Stimulated activated CD8-positive, alpha-beta memory T cell treated with anti-CD3 and anti-CD28 coated beads, Interleukin-2, amount 100 ng/mL, for 48 hours (primary cell): ENCODE measurements around the gene TVP23A.
"Not testable (repeated sequence)": the region's sequence is repeated elsewhere in the genome, so short reads cannot be mapped to it uniquely, and the experiment has no call there.

Source experiments
- DNase-seq, 2 donors: peaks; one replicate each; pipeline ENCODE4 v3.0.0-alpha.2; 2020; ENCODE audit warnings: low read depth in 2 of 2

Gene TVP23A

DNA sequence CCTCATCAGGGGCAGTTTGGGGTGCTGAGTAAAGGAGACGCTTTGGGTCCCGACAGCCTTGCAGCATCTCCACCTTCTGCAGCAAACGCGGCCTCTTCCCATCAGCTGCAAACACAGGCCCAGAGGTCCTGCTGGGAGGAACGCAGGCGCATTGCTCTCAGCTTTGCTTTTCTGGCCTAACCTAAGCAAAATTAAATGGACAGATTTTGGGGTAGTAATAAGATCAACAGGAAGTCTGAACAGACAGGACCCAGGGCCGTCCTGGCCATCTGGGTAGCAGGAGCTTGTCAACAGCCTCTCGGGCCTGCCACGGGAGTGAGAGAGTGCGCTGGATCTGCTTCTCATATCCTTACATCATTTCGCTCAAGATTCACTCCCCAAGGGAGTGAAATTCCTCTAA lies 67.8 kb downstream of the TVP23A start:
- DNase-seq = no peak

DNA sequence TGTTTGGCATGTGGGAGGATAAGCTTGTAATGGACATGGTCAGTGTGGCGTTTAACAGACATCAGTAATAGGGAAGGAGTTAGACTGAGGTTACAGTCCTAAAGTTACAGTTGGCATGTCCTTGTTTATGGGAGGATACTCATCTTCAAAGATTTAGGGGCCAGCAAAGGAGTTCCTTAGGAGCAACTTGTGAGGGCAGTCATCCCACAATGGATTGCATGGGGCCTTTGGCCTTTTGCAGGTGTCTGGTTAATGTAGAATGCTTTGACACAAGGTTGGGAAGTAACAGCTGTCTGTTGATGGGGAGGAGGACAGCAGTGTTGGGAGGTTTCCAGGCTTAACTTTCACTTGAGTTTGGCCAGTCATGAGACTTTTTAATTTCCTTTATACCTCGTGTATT lies 72.8 kb downstream of the TVP23A start:
- DNase-seq = no peak

DNA sequence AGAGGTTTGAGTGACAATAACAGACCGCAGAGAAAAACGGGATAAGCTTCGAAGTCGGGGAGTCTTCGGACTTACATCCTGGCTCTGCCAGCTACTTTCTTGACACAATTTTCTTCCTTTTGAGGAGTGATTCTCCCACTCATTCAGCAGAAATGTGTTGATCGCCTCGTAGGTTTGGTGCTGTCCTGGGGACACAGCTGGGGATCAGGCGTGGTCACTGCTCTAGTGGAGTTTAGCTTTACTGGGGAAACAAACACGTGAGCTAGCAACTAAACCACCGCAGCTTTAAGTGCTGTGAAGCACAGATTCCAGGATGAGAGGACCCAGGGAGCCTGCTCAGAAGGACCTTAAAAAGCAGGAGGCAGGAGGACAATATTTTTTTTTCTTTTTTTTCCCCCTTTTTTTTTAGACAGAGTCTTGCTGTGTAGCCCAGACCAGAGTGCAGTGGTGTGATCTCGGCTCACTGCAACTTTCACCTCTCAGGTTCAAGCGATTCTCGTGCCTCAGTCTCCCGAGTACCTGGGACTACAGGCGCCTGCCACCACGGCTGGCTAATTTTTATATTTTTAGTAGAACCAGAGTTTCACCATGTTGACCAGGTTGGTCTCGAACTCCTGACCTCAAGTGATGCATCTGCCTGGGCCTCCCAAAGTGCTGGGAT lies 74.1 kb downstream of the TVP23A start:
- DNase-seq = no peak

DNA sequence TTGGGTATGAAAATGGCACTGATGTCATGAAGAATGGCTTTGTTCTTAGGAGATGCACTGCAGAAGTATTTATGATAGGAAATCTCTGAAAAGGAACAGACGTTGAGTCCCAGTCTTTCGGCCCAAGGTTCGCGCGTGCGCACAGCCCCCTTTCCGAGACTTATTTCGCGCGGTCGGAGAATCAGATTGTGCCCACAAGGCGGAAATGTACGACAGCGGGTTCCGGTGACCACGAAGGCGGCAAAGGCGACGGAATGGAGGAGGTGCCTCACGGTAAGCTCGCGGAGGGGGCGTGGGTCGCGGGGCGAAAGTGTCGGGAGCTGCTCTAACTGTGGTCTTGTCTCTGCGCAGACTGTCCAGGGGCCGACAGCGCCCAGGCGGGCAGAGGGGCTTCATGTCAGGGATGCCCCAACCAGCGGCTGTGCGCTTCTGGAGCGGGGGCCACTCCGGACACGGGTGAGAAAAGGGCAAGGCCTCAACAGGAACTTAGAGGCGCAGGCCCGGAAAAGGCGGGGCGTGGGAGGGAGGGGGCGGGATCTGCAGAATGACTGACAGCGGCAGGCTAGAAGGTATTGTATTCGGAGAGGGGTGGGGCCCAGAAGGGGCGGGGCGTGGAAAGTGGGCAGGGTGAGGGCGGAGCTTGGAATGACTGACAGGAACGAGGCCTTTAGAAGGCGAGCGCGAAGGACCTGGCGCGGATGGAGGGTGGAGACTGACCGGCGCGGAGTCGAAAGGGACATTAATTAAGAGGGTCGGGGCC lies 74.8 kb downstream of the TVP23A start, which contains the start of gene NUBP1:
Gene NUBP1, plus strand, starts transcription at position 233 of the 760 bp plus-strand sequence. Its CDS starts 22 bp downstream, at position 255.
- peak; percentile 96 to 100 for DNase-seq

DNA sequence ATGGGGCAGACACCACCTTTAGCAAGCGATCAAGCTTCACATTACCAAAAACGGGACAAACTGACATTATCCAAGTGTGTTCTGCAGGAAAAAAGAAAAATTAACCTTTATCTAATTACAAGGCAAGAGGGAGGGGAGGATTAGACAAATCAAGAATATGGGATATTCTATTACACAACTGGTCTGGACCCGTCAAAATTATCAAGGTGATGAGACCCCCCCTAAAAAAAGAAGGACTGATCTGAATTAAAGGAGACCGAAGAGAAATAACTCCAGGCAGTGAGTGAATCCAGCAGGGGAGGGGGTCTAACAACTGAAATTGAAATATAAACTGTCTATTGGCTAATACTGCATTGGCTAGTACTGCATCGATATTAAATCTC lies 75.4 kb downstream of the TVP23A start:
- DNase-seq = no peak

DNA sequence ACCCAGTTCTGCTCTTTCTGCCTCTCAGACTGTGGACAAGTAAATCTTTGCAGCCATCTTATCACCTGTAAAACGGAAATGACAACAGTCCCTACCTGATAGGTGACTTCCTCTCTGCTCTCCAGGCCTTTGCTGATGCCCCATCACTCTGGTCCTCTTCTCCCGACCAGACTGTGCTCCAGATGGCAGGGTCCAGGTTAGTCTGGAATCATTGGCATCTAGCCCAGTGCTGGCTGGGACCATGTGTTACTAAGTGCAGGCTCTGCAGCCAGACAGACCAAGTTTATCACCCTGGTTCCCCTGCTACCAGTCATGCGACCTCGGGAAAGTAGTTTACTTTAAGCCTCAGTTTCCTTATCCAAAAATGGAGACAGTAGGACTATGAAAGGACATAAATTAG lies 76.8 kb downstream of the TVP23A start:
- DNase-seq = no peak

DNA sequence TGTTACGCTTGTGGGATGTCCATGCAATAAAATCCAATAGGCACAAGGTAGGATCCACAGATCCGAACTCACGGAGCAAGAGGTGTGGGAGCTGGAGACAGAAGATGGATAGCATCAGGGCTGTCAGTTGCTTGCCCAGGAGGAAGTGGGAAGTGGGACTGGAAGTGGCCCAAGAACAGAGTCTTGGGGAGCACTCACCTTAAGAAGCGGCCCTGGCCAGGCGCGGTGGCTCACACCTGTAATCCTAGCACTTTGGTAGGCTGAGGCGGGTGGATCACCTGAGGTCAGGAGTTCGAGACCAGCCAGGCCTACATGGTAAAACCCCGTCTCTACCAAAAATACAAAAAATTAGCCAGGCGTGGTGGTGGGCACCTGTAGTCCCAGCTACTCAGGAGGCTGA lies 77.3 kb downstream of the TVP23A start:
- not testable (repeated sequence) for DNase-seq

DNA sequence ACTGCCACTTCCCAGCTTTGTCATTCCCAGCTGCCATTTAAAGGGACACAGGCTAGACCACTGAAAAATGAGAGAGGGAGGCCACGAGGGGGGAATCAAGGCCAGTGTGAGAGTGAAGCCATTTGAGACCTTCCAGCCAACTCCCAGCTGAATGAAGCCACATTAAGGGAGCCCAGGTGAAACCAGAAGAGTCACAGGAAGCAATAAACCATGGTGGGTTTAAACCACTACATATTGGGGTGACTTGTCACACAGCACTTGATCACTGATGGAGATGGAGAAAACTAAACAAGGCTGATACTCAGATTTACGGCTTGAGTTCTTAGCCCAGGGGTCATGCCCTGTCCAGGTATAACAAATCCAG lies 77.8 kb downstream of the TVP23A start:
- no peak for DNase-seq

DNA sequence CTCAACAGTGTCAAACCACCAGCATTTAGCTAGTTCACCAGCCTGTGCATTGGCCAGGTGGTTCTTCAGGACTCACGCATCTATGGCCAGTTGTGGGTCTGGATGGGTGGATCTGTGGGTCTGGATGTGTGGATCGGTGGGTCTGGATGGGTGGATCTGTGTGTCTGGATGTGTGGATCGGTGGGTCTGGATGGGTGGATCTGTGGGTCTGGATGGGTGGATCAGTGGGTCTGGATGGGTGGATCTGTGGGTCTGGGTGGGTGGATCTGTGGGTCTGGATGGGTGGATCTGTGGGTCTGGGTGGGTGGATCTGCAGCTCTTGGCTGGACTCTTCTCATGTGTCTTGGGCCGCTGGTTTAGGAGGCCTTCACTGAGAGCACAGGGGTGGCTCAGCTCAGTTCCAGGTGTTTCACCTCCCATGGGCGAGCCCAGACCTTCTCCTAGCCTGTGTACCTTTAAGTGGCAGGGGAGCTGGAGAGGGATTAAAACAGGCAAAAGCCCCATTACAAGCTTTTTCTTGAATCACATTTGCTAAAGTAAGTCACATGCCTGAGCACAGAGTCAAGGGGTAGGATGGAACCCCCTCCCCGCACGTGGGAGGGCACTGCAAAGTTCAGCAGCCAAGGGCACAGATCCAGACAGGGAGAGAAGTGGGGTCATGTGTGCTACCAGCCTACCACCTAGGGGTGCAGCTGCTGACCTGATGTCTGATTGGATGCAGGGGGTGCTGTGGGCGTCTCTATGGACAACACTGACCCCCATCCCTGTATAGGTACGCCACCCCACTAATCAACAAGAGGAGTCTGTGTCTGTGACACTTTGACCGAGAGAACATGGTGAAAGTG lies 78.4 kb downstream of the TVP23A start:
- no peak for DNase-seq

DNA sequence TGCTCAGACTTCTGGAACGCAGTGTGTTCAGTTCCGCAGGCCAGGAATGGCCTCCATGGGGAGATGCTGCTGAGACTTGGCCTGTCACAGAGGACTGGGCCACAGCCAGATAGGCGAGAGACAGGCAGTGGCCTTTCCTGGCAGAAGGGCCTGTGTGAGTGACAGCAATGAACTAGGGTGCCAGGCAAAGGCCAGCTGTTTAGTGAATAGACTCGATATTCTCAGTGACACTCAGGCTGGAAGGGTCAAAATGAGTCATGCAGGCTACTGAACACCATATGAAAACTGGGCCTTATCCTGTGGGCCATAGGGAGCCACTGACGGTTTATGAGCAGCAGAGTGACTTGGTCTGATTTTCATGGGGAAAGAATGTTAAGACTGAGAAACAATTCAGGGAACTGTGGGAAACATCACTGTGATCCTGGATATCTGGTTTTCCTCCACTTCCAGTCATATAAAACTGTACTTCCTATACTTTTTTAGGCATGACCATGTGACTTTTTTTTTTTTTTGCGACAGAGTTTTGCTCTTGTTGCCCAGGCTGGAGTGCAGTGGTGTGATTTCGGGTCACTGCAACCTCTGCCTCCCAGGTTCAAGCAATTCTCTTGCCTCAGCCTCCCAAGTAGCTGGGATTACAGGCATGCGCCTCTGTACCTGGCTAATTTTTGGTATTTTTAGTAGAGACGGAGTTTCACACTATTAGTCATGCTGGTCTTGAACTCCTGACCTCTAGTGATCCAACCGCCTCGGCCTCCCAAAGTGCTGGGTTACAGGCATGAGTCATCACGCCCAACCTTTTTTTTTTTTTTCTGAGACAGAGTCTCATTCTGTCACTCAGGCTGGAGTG lies 80.1 kb downstream of the TVP23A start:
- DNase-seq = peak; percentile 37 to 41

DNA sequence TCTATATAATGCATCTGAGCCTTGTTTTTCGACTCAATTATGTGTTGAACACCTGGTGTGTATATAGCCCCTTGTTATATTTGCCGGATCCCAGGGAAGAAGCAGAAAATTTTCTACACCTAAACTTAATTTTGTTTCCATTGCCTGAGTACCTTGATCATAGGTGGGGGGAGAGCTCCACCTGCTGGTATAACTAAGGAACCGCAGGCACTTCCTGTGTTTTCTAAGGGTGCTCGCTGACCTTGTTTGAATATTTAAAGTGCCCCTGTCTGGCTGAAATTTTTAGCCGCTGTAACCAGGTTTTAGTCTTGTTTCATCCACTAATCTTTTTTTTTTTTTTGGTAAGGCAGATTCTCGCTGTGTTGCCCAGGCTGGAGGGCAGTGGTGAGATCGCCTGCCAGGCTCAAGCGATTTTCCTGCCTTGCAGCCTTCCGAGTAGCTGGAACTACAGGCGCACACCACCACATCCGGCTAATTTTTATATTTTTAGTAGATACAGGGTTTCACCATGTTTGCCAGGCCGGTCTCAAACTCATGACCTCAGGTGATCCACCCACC lies 81.4 kb downstream of the TVP23A start:
- peak in 1 of 2 donors; percentile 14 for DNase-seq

DNA sequence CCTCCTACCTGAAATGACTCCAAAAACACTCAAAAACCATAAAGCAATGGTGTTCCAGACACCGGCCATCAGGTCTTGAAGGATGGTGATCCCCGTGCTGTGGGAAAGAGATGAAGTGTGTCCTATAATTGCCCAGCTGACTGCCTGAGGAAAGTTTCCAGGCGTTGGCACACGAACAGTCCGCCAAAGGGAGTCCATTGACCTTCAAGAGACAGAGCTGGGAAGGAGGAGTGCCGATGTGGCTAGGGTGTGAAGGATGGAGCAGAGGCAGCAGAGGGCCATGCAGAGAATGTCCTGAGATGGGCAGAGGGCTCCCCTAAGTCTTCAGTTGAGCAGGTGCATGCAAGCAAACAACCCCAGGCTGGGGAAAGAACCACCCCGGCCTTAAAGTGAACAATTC lies 86.8 kb downstream of the TVP23A start:
- DNase-seq = no peak

DNA sequence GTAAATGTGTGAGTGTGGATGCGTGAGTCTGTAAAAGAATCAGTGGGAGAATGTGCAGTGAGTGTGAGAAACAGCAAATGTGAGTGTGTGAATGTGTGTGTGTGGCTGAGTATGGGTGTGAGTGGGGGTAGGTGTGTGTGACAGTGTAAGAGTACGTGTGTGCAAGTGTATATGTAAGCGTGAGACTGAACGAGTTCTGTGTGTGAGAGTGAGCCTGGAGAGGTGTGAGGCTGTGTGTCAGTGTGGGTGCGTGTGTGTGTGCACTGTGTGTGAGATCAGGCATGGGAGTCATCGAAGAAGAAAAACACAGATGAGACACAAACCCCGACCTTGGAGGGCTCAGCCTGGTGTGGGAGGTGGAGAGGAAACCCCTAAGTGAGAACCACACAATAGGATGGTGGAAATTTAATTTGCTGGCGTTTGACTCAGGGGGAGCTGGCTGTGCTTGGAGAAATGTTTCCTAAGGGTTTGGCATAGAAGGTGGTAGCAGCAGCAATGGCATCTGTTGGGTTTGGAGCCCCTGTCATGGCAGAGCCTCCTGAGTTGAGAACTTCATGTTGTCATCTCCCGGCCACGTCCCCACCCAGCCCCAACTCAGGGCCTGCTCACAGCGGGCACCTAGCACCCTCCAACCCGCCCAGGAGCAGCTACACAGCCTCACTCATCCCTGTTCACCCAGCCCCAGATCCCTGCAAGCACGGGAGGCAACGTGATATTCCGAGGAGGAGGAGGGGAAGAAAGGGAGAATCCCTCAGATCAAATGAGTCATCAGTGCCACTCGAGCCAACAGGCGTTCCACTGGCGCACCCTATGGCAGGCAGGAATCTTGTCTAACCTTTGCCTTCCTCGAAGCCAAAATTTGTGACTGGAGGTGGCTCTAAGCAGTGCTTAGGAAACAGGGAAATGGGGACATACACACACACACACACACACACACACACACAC lies 89.2 kb downstream of the TVP23A start:
- DNase-seq = no peak

DNA sequence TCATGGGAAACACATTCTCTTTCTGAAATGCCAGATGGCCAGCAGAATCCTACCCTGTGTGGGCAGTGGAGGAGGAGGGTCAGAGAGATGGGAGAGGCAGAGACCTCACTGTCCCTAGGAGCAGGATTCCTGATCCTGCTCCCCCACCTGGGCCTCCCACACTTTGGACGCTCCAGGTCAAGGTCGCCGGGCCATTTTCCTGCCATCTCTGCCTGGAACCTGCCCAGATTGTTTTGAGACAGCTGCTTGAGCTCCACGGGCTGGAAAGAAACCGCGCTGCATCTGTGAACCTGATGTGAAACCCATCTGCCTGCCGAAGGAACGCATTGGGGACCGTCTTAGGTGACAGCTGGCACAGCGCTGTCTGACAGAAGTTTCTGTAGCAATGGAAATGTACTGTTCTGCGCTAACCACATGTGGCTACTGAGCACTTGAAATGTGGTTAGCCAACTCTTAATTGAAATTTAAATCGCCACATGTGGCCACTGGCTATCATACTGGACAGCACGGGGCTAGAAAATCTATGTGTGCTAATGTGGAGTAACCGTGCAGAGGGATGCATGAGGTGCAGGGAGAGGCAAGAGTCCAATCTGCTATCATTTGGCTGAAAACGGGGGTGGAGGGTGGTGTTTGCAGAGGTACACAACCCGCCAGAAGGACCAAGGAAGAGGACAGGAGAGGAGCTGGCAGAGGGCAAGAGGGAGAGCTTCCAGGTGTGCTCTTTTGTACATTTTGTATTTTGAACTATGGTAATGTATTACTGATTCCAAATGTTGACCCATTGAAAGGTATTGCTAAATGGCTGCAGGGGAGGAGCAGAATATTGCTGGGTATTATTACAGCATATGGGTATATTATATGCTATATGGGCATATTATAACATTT lies 90.3 kb downstream of the TVP23A start:
- no peak for DNase-seq
